Choroid plexus epithelial cell (primary cell): Measurements from ENCODE around the gene CHMP1A.

Experiments used
- DNase-seq: peaks from one replicate; pipeline ENCODE4 v3.0.0-alpha.2; 2010; ENCODE audit warnings: low read depth
- H3K4me3 ChIP-seq: 2 replicates; pipeline ENCODE4 v1.5.1; 2011; ENCODE audit warnings: low read depth, mild to moderate bottlenecking, control low read depth, low read length, moderate library complexity
- CTCF ChIP-seq: conservative IDR thresholded peaks from 2 replicates; pipeline ENCODE4 v1.5.1; 2011; ENCODE audit warnings: low read depth, mild to moderate bottlenecking, control low read depth, inconsistent platforms, low read length, moderate library complexity

Gene CHMP1A

DNA sequence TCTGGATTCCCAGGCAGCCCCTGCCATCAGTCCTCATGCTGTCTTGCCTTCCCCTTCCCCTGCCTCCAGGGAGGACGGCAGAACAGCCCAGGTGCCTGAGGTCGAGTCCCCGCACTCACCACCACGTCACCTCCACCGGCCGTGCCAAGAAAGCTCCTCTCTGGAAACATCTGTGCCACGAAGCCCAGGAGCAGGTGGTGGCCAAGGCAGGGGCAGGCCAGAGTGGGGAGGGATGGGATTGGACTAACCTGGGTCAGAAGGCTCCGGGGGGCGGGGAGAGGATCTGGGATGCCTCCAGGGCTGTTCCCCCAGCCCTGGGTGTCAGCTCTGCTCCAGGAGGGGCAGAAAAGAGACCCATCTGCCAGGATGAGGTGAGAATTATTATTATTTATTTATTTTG, 51.5 kb downstream of the CHMP1A start:
- no peak overlapping the region for H3K4me3 ChIP-seq
- no peak for DNase-seq
- no peak for TF ChIP-seq CTCF

DNA sequence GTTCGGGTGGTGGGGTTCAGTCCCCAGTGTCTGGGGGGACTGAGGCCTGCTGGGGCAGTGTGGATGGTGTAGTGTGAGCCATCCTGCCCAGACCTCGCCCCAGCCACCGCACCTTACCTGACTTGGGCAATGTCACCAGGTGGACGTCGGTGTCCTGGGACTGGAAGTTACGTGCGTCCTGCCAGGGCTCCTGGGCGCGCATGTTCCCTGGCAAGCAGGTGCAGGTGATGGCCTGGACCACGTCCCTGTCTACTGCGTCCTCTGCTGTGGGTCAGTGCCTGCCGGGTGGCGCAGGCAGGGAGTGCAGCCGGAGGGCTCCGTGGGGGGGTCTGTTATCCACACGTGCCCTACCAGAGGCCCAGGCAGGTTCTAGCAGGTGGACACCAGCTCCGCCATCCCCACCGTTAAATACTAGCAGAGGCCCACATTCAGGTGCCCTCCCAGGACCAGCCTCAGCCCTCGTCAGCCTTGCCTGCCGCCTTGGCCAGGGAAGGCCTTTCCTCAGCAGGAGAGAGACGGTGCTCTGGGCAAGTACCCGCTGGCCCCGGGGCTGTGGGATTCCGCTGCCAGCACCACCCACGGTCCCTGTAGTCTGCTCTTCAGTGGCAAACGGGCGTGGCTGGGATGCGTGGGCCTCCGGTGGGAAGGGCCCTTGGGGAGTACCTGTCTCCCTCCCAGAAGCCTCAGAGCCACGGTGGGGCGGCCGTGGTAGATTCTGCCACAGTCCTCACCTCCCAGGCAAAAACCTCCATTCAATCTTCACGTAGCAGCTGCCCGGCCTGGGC, 52.1 kb downstream of the CHMP1A start:
- no peak for DNase-seq
- no peak overlapping the region for H3K4me3 ChIP-seq
- no peak for TF ChIP-seq CTCF

GRCh38 chr16:89604764-89605163, 52.7 kb downstream of the CHMP1A start:
- DNase-seq, result no peak
- no peak overlapping the region for H3K4me3 ChIP-seq
- no peak for TF ChIP-seq CTCF

GRCh38 chr16:89602952-89603590, 54.4 kb downstream of the CHMP1A start:
- no peak overlapping the region for H3K4me3 ChIP-seq
- no peak for TF ChIP-seq CTCF
- DNase-seq, result no peak

GRCh38 chr16:89602273-89602951, 55.1 kb downstream of the CHMP1A start:
- no peak overlapping the region for H3K4me3 ChIP-seq
- DNase-seq, result peak; percentile 90
- TF ChIP-seq CTCF, result no peak

GRCh38 chr16:89601906-89602272, 55.6 kb downstream of the CHMP1A start:
- no peak for TF ChIP-seq CTCF
- DNase-seq, result no peak
- no peak overlapping the region for H3K4me3 ChIP-seq

DNA sequence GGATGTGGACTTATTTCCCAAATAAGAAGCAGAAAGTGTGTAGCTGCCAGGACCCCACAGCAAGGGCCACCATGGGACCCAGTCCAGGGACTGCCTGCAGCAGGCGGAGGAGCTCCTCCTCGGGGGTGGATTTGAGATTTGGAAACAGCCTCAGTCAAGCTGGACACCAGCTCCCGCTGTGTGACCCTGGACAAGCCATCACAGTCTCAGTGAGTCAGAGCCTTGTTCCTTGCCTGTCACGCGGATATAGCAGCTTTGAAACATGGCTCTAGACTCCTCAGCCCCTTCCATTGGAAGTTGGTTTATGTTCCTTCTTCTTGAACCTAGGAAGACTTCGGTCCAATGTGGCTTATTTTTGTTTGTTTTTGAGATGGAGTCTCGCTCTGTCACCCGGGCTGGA, 56.6 kb downstream of the CHMP1A start:
- TF ChIP-seq CTCF, result no peak
- H3K4me3 ChIP-seq, result no peak overlapping the region
- peak; percentile 55 for DNase-seq
